OCI-LY7 (cell line): Measurements from ENCODE around the gene HEXA. TPM values are rescaled to one million over a fixed set of nuclear protein-coding genes. Genes with fewer than 3 reads are reported as not detected.
"Not testable (repeated sequence)": the region's sequence is repeated elsewhere in the genome, so short reads cannot be mapped to it uniquely, and the experiment has no call there.

Source experiments
- BruUV-seq: library from RNA; stranded (reverse); fragments of 400-500 nt; replicated peaks from 2 replicates; lab custom pipeline; 2021; lab: Mats Ljungman, UMichigan
- CTCF ChIA-PET: fragments of 300-600 bp; sonication (Branson Sonifier 250); formaldehyde crosslinking; loops from one replicate; lab custom pipeline; 2022; ENCODE audit warnings: antibody characterized with exemption; ENCODE audit not compliant: unreplicated experiment; lab: Charles Lee
- POLR2A ChIA-PET: fragments of 300-600 bp; sonication (Branson Sonifier 250); formaldehyde crosslinking; loops from one replicate; lab custom pipeline; 2022; ENCODE audit warnings: antibody characterized with exemption; lab: Charles Lee
- DNase-seq: peaks from one replicate; pipeline ENCODE4 v3.0.0-alpha.2; 2015; ENCODE audit warnings: low spot score
- H2AFZ ChIP-seq: fragments of 200-600 bp; sonication (generic), shearing (Covaris generic); 2 replicates; pipeline ENCODE4 v1.6.1; 2014; ENCODE audit warnings: mild to moderate bottlenecking, antibody characterized with exemption, low read length, moderate library complexity
- H3K27ac ChIP-seq: fragments of 200-600 bp; sonication (generic); 2 replicates; pipeline ENCODE4 v1.5.1; 2014; ENCODE audit warnings: mixed run types, low read depth, mild to moderate bottlenecking, moderate library complexity, low read length, inconsistent platforms; ENCODE audit not compliant: poor library complexity, severe bottlenecking
- H3K36me3 ChIP-seq: fragments of 200-600 bp; sonication (generic); 2 replicates; pipeline ENCODE4 v1.6.1; 2014; ENCODE audit warnings: mild to moderate bottlenecking, antibody characterized with exemption, low read length, moderate library complexity, mixed read lengths; ENCODE audit not compliant: insufficient read depth
- H3K4me1 ChIP-seq: fragments of 200-600 bp; sonication (generic); 2 replicates; pipeline ENCODE4 v1.5.1; 2014; ENCODE audit warnings: mild to moderate bottlenecking, low read length; ENCODE audit not compliant: insufficient read depth, poor library complexity, severe bottlenecking
- H3K4me2 ChIP-seq: fragments of 200-600 bp; sonication (generic); 2 replicates; pipeline ENCODE4 v1.6.1; 2014; ENCODE audit warnings: mild to moderate bottlenecking, low read length
- H3K4me3 ChIP-seq: fragments of 200-600 bp; sonication (generic); 2 replicates; pipeline ENCODE4 v1.5.1; 2014; ENCODE audit warnings: mild to moderate bottlenecking, low read depth, low read length; ENCODE audit not compliant: poor library complexity, severe bottlenecking
- H3K79me2 ChIP-seq: fragments of 200-600 bp; sonication (generic); 2 replicates; pipeline ENCODE4 v1.6.1; 2016; ENCODE audit warnings: low read depth, mild to moderate bottlenecking, low read length, moderate library complexity, mixed read lengths; ENCODE audit not compliant: insufficient read depth
- H3K9me2 ChIP-seq: fragments of 200-600 bp; sonication (generic); 2 replicates; pipeline ENCODE4 v1.6.1; 2016; ENCODE audit warnings: mild to moderate bottlenecking, low read length, mixed read lengths; ENCODE audit not compliant: insufficient read depth
- H3K9me3 ChIP-seq: fragments of 200-600 bp; sonication (generic); 2 replicates; pipeline ENCODE4 v1.6.1; 2014; ENCODE audit warnings: mild to moderate bottlenecking, mixed run types, low read length, mixed read lengths
- H4K20me1 ChIP-seq: fragments of 200-600 bp; sonication (generic); 2 replicates; pipeline ENCODE4 v1.6.1; 2014; ENCODE audit warnings: mild to moderate bottlenecking, antibody characterized with exemption, low read length, moderate library complexity, mixed read lengths; ENCODE audit not compliant: insufficient read depth
- CTCF ChIP-seq: fragments of 200-600 bp; sonication (generic); conservative IDR thresholded peaks from 2 replicates; pipeline ENCODE4 v1.5.1; 2014; ENCODE audit warnings: mild to moderate bottlenecking, antibody characterized with exemption, low read length, moderate library complexity, mixed read lengths
- EZH2phosphoT487 ChIP-seq: fragments of 200-600 bp; sonication (generic); IDR thresholded peaks from 2 replicates; pipeline ENCODE4 v1.6.1; 2018; ENCODE audit warnings: low read depth, borderline replicate concordance, mild to moderate bottlenecking, mixed run types, antibody characterized with exemption, low read length, moderate library complexity, mixed read lengths
- intact Hi-C: fragments of 100-400 bp; cut with micrococcal nuclease; formaldehyde crosslinking; loops from one replicate; pipeline ENCODE4 v1.10.0; 2022; ENCODE audit not compliant: unreplicated experiment
- total RNA-seq, 2 experiments: library from RNA; depleted of rRNA in 1 of 2; stranded (reverse); fragments of >200 nt in 1 of 2; shearing (Covaris generic) in 1 of 2; gene quantifications; 2 replicates each; pipeline ENCODE4 v1.2.3, GENCODE V29; 2014 to 2022

HEXA gene
- total RNA-seq, 2 experiments from 2014 or later = 51.3 to 82.6 TPM

DNA sequence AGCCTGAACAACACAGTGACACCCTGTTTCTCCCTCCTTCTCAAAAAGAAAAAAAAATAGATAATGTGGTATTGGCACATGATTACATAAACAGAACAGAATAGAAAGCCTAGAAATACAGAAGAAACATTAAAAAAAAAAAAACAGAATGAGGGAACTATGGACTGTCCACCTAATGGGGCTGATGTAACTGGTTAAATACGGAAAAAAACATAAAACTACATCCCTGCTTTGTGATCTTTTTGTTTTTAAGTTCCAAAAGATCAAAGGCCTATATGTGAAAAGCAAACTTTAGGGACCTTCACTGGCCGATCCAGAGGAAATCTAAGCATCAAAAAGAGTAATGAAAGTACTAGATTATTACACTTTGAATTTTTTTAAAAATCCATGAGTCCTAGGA lies 39.5 kb upstream of the HEXA start:
- Histone ChIP-seq H3K36me3 (no peaks in the 10 kb centered on the region), H3K4me2 (no peak overlapping the region), H3K9me2 (no peaks in the 10 kb centered on the region), H3K79me2 (no peaks in the 10 kb centered on the region), H3K27ac (no peak overlapping the region), H3K9me3 (no peaks in the 10 kb centered on the region), H3K4me1 (no peaks in the 10 kb centered on the region), H3K4me3 (no peak overlapping the region), H2AFZ (no peak overlapping the region), H4K20me1 (no peaks in the 10 kb centered on the region)
- POLR2A ChIA-PET = no interaction called here
- DNase-seq = no peak
- BruUV-seq = no TSS peak
- intact Hi-C loops = no loop called here
- CTCF ChIA-PET = no interaction called here
- TF ChIP-seq CTCF (no peak), EZH2phosphoT487 (no peak)

DNA sequence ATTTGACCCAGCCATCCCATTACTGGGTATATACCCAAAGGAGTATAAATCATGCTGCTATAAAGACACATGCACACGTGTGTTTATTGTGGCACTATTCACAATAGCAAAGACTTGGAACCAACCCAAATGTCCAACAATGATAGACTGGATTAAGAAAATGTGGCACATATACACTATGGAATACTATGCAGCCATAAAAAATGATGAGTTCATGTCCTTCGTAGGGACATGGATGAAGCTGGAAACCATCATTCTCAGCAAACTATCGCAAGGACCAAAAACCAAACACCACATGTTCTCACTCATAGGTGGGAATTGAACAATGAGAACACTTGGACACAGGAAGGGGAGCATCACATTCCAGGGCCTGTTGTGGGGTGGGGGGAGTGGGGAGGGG lies 37.5 kb upstream of the HEXA start:
- CTCF ChIA-PET, H3K4me1 ChIP-seq, DNase-seq, BruUV-seq, H3K9me3 ChIP-seq, H3K79me2 ChIP-seq, H3K27ac ChIP-seq, intact Hi-C loops, H3K36me3 ChIP-seq, H2AFZ ChIP-seq, H3K4me2 ChIP-seq, H3K4me3 ChIP-seq, POLR2A ChIA-PET, H4K20me1 ChIP-seq, H3K9me2 ChIP-seq: not testable (repeated sequence)

DNA sequence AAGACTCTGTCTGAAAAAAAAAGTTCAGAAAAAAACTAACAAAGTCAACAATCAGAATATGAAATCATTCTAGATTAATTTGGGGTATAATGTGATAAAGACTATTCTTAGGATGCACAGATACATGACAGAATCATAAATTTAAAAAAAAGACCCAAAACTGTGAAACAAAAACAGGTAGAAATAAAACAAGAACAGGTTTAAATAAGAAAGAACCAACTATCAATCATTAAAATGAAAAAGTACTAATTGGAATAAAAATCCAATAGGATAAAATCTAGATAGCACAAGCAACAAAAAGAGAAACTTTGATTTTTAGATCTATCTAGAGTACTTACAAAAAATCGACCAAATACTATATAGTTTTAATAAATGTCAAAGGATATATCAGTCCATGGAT lies 35.7 kb upstream of the HEXA start:
- H3K9me2 ChIP-seq = no peaks in the 10 kb centered on the region
- CTCF ChIA-PET = no interaction called here
- no peak overlapping the region for H3K27ac ChIP-seq
- POLR2A ChIA-PET = no interaction called here
- TF ChIP-seq CTCF (no peak), EZH2phosphoT487 (no peak)
- no peaks in the 10 kb centered on the region for H3K79me2 ChIP-seq
- H3K4me3 ChIP-seq = no peak overlapping the region
- no peaks in the 10 kb centered on the region for H3K36me3 ChIP-seq
- H4K20me1 ChIP-seq = no peaks in the 10 kb centered on the region
- no peak overlapping the region for H2AFZ ChIP-seq
- BruUV-seq = no TSS peak
- no peak for DNase-seq
- intact Hi-C loops = no loop called here
- no peak overlapping the region for H3K4me2 ChIP-seq
- no peaks in the 10 kb centered on the region for H3K9me3 ChIP-seq
- H3K4me1 ChIP-seq = no peaks in the 10 kb centered on the region
